Measurements from ENCODE around the gene SLMAP. TPM values are rescaled to one million over a fixed set of nuclear protein-coding genes. Genes with fewer than 3 reads are reported as not detected.

SLMAP gene
- total RNA-seq, 4 donors from 2014 or later: 104 to 369 (median 186) TPM

DNA sequence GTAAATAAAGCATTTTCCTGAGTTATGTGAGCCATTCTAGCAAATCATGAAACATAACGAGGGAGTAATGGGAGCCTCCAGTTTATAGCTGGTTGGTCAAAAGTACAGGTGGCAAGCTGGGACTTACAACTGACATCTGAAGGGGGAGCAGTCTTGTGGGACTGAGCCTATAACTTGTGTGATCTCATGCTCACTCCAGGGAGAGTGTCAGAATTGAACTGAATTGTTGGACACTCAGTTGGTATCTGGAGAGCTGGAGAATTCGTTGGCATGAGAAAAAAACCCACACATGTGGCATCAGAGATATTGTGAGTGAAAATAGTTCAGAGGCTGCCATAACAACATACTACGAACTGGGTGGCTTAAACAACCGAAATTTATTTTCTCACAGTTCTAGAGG is 40.4 kb upstream of the SLMAP start:
- Histone ChIP-seq H3K4me3 (no peak overlapping the region), H3K27ac (no peak overlapping the region), H3K9me3 (no peaks in the 10 kb centered on the region), H3K36me3 (no peaks in the 10 kb centered on the region), H3K27me3 (no peaks in the 10 kb centered on the region), H3K4me1 (no peaks in the 10 kb centered on the region)
- no peak for TF ChIP-seq CTCF (IDR thresholded peaks at IDR 0.05)
- no peak for TF ChIP-seq POLR2A (IDR thresholded peaks at IDR 0.05)
- DNase-seq: no peak
- intact Hi-C loops (cut with DNase I; ENCODE audit: low total_unique reads): no loop called here

GRCh38 chr3:57717205-57717868 is 38.8 kb upstream of the SLMAP start:
- Histone ChIP-seq H3K27me3 (no peaks in the 10 kb centered on the region), H3K4me1 (no peaks in the 10 kb centered on the region), H3K36me3 (no peaks in the 10 kb centered on the region), H3K9me3 (no peaks in the 10 kb centered on the region), H3K4me3 (no peak overlapping the region), H3K27ac (no peak overlapping the region)
- TF ChIP-seq POLR2A (IDR thresholded peaks at IDR 0.05) (no peak), CTCF (IDR thresholded peaks at IDR 0.05) (no peak)
- intact Hi-C loops (cut with DNase I; ENCODE audit: low total_unique reads): no loop called here
- DNase-seq: no peak

GRCh38 chr3:57718118-57718517 is 38.0 kb upstream of the SLMAP start:
- DNase-seq: no peak
- TF ChIP-seq CTCF (IDR thresholded peaks at IDR 0.05) (no peak), POLR2A (IDR thresholded peaks at IDR 0.05) (no peak)
- H3K4me3 ChIP-seq: no peak overlapping the region
- no peaks in the 10 kb centered on the region for H3K36me3 ChIP-seq
- H3K9me3 ChIP-seq: no peaks in the 10 kb centered on the region
- no peak overlapping the region for H3K27ac ChIP-seq
- intact Hi-C loops (cut with DNase I; ENCODE audit: low total_unique reads): no loop called here
- no peaks in the 10 kb centered on the region for H3K27me3 ChIP-seq
- H3K4me1 ChIP-seq: no peaks in the 10 kb centered on the region

DNA sequence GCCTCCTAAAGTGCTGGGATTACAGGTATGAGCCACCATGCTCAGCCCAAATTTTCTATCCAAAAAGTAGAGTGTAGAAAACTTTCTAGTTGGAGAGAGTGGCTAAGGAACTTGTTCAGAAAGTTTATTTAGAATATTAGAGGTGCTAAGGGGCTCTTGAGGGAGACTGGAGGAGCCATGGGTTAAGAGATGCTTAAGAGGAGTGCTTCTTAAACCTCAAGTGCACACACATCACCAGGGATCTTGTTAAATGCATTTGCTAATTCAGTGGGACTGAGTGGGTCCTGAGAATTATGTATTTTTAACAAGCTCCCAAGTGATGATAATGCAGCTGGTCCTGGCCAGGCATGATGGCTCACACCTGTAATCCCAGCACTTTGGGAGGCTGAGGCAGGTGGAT is 29.7 kb upstream of the SLMAP start:
- intact Hi-C loops (cut with DNase I; ENCODE audit: low total_unique reads): no loop called here
- Histone ChIP-seq H3K36me3 (no peaks in the 10 kb centered on the region), H3K4me1 (no peaks in the 10 kb centered on the region), H3K9me3 (no peaks in the 10 kb centered on the region), H3K4me3 (no peak overlapping the region), H3K27ac (no peak overlapping the region), H3K27me3 (no peaks in the 10 kb centered on the region)
- no peak for DNase-seq
- no peak for TF ChIP-seq CTCF (IDR thresholded peaks at IDR 0.05)
- TF ChIP-seq POLR2A (IDR thresholded peaks at IDR 0.05): no peak

DNA sequence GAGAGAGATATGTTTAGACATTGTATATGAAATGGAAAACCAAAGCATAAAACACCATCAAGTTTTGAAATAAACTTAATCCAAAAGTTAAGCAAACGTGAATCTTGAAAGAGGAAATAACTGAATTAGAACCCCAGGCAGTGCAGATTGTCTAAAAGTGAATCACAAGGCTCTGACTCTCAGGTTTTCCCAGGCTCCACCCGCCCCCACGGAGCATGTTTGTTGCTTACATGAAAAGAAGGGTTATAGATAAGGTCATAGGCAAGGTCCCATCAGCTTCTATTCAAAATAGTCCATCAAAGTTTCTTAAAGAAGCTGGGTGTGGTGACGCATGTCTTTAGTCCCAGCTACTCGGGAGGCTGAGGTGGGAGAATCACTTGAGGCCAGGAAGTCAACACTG is 29.0 kb upstream of the SLMAP start:
- intact Hi-C loops (cut with DNase I; ENCODE audit: low total_unique reads): no loop called here
- no peaks in the 10 kb centered on the region for H3K9me3 ChIP-seq
- DNase-seq: no peak
- no peak overlapping the region for H3K27ac ChIP-seq
- no peaks in the 10 kb centered on the region for H3K36me3 ChIP-seq
- H3K27me3 ChIP-seq: no peaks in the 10 kb centered on the region
- TF ChIP-seq POLR2A (IDR thresholded peaks at IDR 0.05): no peak
- no peak for TF ChIP-seq CTCF (IDR thresholded peaks at IDR 0.05)
- no peak overlapping the region for H3K4me3 ChIP-seq
- H3K4me1 ChIP-seq: no peaks in the 10 kb centered on the region

Measured in uterus (tissue), 4 donors.